HUES6 (cell line): ENCODE data around the gene RPL34.

Source experiments
- H3K27ac ChIP-seq: 2 replicates; pipeline ENCODE4 v1.7.0; 2013; ENCODE audit warnings: low read depth, mild to moderate bottlenecking, low read length, inconsistent platforms
- H3K27me3 ChIP-seq: 2 replicates; pipeline ENCODE4 v1.6.1; 2013; ENCODE audit warnings: low read length; ENCODE audit not compliant: control insufficient read depth, insufficient read depth
- H3K36me3 ChIP-seq: 2 replicates; pipeline ENCODE4 v1.6.1; 2013; ENCODE audit warnings: low read length; ENCODE audit not compliant: control insufficient read depth, insufficient read depth
- H3K4me1 ChIP-seq: 2 replicates; pipeline ENCODE4 v1.6.1; 2013; ENCODE audit warnings: low read length; ENCODE audit not compliant: control insufficient read depth, insufficient read depth
- H3K4me3 ChIP-seq: 2 replicates; pipeline ENCODE4 v1.5.1; 2013; ENCODE audit warnings: low read depth, low read length
- H3K9ac ChIP-seq: one replicate; pipeline ENCODE4 v1.6.1; 2013; ENCODE audit warnings: mild to moderate bottlenecking, low read length
- H3K9me3 ChIP-seq: 2 replicates; pipeline ENCODE4 v1.6.1; 2013; ENCODE audit warnings: low read depth, low read length; ENCODE audit not compliant: control insufficient read depth, insufficient read depth

The RPL34 gene

DNA sequence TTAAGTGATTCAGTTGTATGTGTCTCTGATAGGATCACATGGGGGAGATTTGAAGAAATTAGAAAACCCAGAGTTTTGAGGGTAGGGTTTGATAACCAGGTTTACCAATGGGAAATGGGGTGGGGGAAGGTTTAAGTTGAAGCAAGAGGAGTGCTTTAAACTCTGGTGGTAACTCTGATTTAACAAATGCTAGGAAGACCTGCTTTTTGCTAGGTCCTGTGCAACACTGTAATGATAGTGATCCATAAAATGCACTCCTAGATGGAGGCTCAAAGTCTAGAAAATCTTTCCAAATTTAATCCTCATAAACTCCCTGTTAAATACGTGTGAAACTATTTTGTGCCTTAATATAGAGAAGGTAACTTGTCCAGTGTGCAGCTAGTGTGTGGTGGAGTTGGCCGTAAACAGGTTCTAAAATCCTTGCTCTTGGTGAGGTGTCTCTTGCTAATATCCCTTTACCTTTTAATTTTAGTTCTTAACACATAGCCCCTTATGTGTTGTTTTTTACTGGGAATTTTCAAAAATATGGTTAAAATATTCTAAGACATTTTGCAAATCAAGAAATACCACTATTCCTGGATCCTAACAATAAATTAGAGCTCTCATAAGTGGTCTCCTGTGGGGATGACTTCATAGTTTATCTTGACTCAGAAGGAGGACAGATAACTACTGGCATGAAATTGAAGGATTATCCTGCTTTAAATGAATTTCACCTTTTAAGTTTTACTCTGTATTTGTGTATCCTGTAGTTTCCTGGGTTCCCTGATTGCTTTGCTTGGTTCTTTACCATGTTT lies 4.1 kb downstream of the RPL34 start:
- peaks cover 14% of the 10 kb centered on the region; the same call in 1 of the 2 replicates for H3K4me1 ChIP-seq
- no peaks in the 10 kb centered on the region for H3K9me3 ChIP-seq
- H3K36me3 ChIP-seq = peaks cover 85% of the 10 kb centered on the region
- no peak overlapping the region for H3K4me3 ChIP-seq
- no peaks in the 10 kb centered on the region for H3K27me3 ChIP-seq
- no peak overlapping the region for H3K27ac ChIP-seq
- H3K9ac ChIP-seq = no peak overlapping the region

GRCh38 chr4:108626056-108626455 lies 5.7 kb downstream of the RPL34 start:
- Histone ChIP-seq H3K36me3 (peaks cover 98% of the 10 kb centered on the region), H3K9ac (no peak overlapping the region), H3K4me3 (no peak overlapping the region), H3K9me3 (no peaks in the 10 kb centered on the region), H3K27me3 (no peaks in the 10 kb centered on the region), H3K4me1 (peaks cover 9% of the 10 kb centered on the region; the same call in 1 of the 2 replicates), H3K27ac (no peak overlapping the region)

DNA sequence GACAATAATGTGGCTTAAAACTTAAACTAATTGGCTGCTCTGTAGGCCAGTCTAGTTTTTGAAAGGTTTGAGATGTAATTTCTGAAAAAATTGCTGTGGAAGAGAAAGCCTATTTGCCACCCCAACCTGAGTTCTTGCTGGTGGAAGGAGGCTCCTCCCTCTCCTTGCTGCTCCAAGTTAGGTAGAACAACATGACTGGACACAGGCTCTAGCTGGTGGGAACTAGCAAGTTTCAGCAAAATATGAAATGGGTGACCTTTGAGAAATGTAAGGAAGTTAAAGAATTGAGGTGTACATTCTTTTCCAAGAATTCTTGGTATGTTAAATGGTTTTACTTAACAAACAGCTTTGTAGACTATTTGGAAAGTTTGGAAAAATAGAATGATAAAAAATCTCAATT lies 8.0 kb downstream of the RPL34 start:
- H3K4me3 ChIP-seq = no peak overlapping the region
- H3K27me3 ChIP-seq = no peaks in the 10 kb centered on the region
- H3K4me1 ChIP-seq = no peaks in the 10 kb centered on the region
- no peak overlapping the region for H3K27ac ChIP-seq
- peaks cover 98% of the 10 kb centered on the region for H3K36me3 ChIP-seq
- no peaks in the 10 kb centered on the region for H3K9me3 ChIP-seq
- H3K9ac ChIP-seq = no peak overlapping the region

- H3K9ac ChIP-seq = no peak overlapping the region
- no peak overlapping the region for H3K27ac ChIP-seq
- no peaks in the 10 kb centered on the region for H3K9me3 ChIP-seq
- H3K27me3 ChIP-seq = no peaks in the 10 kb centered on the region
- H3K36me3 ChIP-seq = peaks cover 54% of the 10 kb centered on the region
- no peaks in the 10 kb centered on the region for H3K4me1 ChIP-seq
- no peak overlapping the region for H3K4me3 ChIP-seq
These were observed 14.8 kb downstream of the RPL34 start for GRCh38 chr4:108635070-108635655.

GRCh38 chr4:108636246-108636645 lies 15.9 kb downstream of the RPL34 start:
- Histone ChIP-seq H3K27ac (no peak overlapping the region; the same call in 1 of the 2 replicates), H3K4me1 (no peaks in the 10 kb centered on the region), H3K36me3 (peaks cover 44% of the 10 kb centered on the region), H3K9me3 (no peaks in the 10 kb centered on the region), H3K4me3 (no peak overlapping the region), H3K9ac (no peak overlapping the region), H3K27me3 (no peaks in the 10 kb centered on the region)

DNA sequence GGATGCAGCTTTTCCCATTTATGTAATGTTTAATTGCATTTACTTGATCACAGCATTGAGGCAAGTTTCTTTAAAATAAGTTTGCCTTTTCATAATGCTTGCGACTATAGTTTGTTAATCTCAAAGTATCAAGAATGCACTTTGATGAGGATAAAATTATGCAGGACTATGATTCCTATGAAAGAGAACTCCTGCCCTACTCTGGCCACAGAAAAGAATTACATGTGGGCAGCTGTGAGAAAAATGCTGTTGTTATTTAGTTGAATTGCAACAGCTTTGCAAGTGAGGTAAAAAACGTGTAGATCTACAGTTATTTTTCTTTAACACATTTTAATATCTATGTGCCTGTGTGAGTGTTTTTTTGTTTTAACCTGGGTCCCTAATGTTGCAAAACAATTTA lies 17.5 kb downstream of the RPL34 start:
- Histone ChIP-seq H3K9ac (no peak overlapping the region), H3K4me3 (no peak overlapping the region), H3K36me3 (peaks cover 28% of the 10 kb centered on the region), H3K9me3 (no peaks in the 10 kb centered on the region), H3K4me1 (no peaks in the 10 kb centered on the region), H3K27ac (no peak overlapping the region), H3K27me3 (no peaks in the 10 kb centered on the region)

DNA sequence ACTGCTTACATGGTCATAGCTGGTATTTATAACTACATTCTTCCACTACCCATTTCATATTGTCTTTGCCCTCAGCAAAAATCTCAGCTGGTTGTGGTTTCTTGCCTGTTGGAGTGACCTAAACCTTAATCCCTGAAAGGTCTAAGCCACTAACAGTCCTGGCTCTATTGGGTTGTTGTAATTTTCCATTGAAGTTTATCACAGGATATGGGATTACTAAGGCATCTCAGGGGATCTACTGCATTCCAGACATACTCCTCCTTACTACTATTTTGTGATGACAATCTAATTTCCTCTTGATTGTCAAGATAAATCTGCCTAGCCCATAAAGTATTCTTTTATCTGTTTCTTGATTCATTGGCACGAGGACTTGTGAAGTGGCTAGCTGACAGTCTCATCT lies 23.9 kb downstream of the RPL34 start:
- H3K4me3 ChIP-seq = no peak overlapping the region
- no peak overlapping the region for H3K27ac ChIP-seq
- H3K9me3 ChIP-seq = no peaks in the 10 kb centered on the region
- no peak overlapping the region for H3K9ac ChIP-seq
- H3K36me3 ChIP-seq = no peaks in the 10 kb centered on the region
- no peaks in the 10 kb centered on the region for H3K27me3 ChIP-seq
- no peaks in the 10 kb centered on the region for H3K4me1 ChIP-seq

- no peaks in the 10 kb centered on the region for H3K4me1 ChIP-seq
- H3K27ac ChIP-seq = no peak overlapping the region
- H3K36me3 ChIP-seq = no peaks in the 10 kb centered on the region
- no peaks in the 10 kb centered on the region for H3K9me3 ChIP-seq
- H3K27me3 ChIP-seq = no peaks in the 10 kb centered on the region
- H3K9ac ChIP-seq = no peak overlapping the region
- no peak overlapping the region for H3K4me3 ChIP-seq
These were observed 26.3 kb downstream of the RPL34 start for GRCh38 chr4:108646706-108647105.

DNA sequence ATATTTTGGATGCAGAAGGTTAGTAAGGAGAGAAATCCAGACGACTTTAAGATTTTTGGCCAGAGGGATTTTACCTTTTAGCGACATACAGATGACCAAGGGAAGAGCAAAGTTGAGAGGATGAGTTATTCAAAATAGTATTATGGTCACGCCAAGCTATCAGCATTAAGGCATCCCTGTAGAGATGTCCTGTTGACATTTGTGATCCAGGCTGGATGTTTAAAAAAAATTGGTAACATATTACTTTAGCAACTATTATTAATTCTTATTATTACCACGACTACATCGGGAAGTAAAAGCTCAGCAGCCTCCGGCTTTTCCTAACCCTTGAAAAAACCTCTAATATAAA lies 29.5 kb downstream of the RPL34 start:
- Histone ChIP-seq H3K4me3 (peak overlapping the region; percentile 96), H3K9ac (peak overlapping the region; percentile 27), H3K4me1 (no peaks in the 10 kb centered on the region), H3K36me3 (peaks cover 13% of the 10 kb centered on the region; the same call in 1 of the 2 replicates), H3K27me3 (no peaks in the 10 kb centered on the region), H3K27ac (no peak overlapping the region), H3K9me3 (no peaks in the 10 kb centered on the region)

GRCh38 chr4:108650212-108651013 lies 30.0 kb downstream of the RPL34 start, which contains the start of gene OSTC:
TSS of gene OSTC (plus strand) at chr4:108650599. CDS start at chr4:108650656, 57 bp downstream.
- Histone ChIP-seq H3K4me1 (no peaks in the 10 kb centered on the region), H3K9me3 (no peaks in the 10 kb centered on the region), H3K4me3 (peak within 1 kb of the TSS; percentile 96), H3K27me3 (no peaks in the 10 kb centered on the region), H3K36me3 (peaks cover 16% of the 10 kb centered on the region; the same call in 1 of the 2 replicates), H3K27ac (peak within 1 kb of the TSS; percentile 87), H3K9ac (peak within 1 kb of the TSS; percentile 97)
